IPS DF 19.7 (cell line): ENCODE data around the gene GOLGA7B.
"Not testable (repeated sequence)": the region's sequence is repeated elsewhere in the genome, so short reads cannot be mapped to it uniquely, and the experiment has no call there.

ENCODE experiments used
- DNase-seq: peaks from one replicate; pipeline ENCODE4 v3.0.0-alpha.2; 2013; ENCODE audit warnings: low read depth, low spot score

The GOLGA7B gene

GRCh38 chr10:97831259-97831658, 18.4 kb upstream of the GOLGA7B start:
- no peak for DNase-seq

GRCh38 chr10:97836446-97836845, 13.2 kb upstream of the GOLGA7B start:
- DNase-seq, result no peak

- DNase-seq, result no peak
These were observed 11.6 kb upstream of the GOLGA7B start for GRCh38 chr10:97838091-97838490.

- DNase-seq, result not testable (repeated sequence)
These were observed 8.5 kb upstream of the GOLGA7B start for GRCh38 chr10:97841166-97841565.

GRCh38 chr10:97842114-97842513, 7.5 kb upstream of the GOLGA7B start:
- not testable (repeated sequence) for DNase-seq

GRCh38 chr10:97842656-97843280, 6.9 kb upstream of the GOLGA7B start:
- DNase-seq, result no peak

GRCh38 chr10:97843281-97843671, 6.4 kb upstream of the GOLGA7B start:
- no peak for DNase-seq

GRCh38 chr10:97843972-97844371, 5.7 kb upstream of the GOLGA7B start:
- not testable (repeated sequence) for DNase-seq

GRCh38 chr10:97844678-97845077, 5.0 kb upstream of the GOLGA7B start:
- DNase-seq, result no peak

GRCh38 chr10:97849103-97849686, 448 bp upstream of the GOLGA7B start:
- DNase-seq, result no peak

- DNase-seq, result no peak
These were observed 803 bp downstream of the GOLGA7B start for GRCh38 chr10:97850446-97850845.

- DNase-seq, result no peak
These were observed 1.8 kb downstream of the GOLGA7B start for GRCh38 chr10:97851341-97852001.

GRCh38 chr10:97852277-97852676, 2.6 kb downstream of the GOLGA7B start:
- no peak for DNase-seq

- no peak for DNase-seq
These were observed 3.3 kb downstream of the GOLGA7B start for GRCh38 chr10:97852840-97853405.

GRCh38 chr10:97854743-97855142, 5.1 kb downstream of the GOLGA7B start:
- no peak for DNase-seq

GRCh38 chr10:97858001-97858439, 8.4 kb downstream of the GOLGA7B start:
- DNase-seq, result no peak

- DNase-seq, result no peak
These were observed 11.6 kb downstream of the GOLGA7B start for GRCh38 chr10:97861097-97861750.

- DNase-seq, result peak; percentile 71
These were observed 12.3 kb downstream of the GOLGA7B start for GRCh38 chr10:97861924-97862323.

- DNase-seq, result no peak
These were observed 14.2 kb downstream of the GOLGA7B start for GRCh38 chr10:97863808-97864207.

- DNase-seq, result no peak
These were observed 15.8 kb downstream of the GOLGA7B start for GRCh38 chr10:97865488-97865887.

- no peak for DNase-seq
These were observed 17.0 kb downstream of the GOLGA7B start for GRCh38 chr10:97866524-97867219.
